ENCODE measurements around the gene CD58.

Gene CD58

GRCh38 chr1:116538544-116538943, 32.3 kb downstream of the CD58 start:
- no peak for DNase-seq (ENCODE audit: low read depth)

GRCh38 chr1:116537898-116538297, 32.9 kb downstream of the CD58 start:
- no peak for DNase-seq (ENCODE audit: low read depth)

- DNase-seq (ENCODE audit: low read depth): no peak
Observed at GRCh38 chr1:116537040-116537831, 33.6 kb downstream of the CD58 start.

GRCh38 chr1:116534014-116534739, 36.6 kb downstream of the CD58 start:
- no peak for DNase-seq (ENCODE audit: low read depth)

- no peak for DNase-seq (ENCODE audit: low read depth)
Observed at GRCh38 chr1:116533429-116533820, 37.4 kb downstream of the CD58 start.

- no peak for DNase-seq (ENCODE audit: low read depth)
Observed at GRCh38 chr1:116532671-116533428, 38.0 kb downstream of the CD58 start.

- no peak for DNase-seq (ENCODE audit: low read depth)
Observed at GRCh38 chr1:116531917-116532316, 38.9 kb downstream of the CD58 start.

GRCh38 chr1:116529681-116530080, 41.1 kb downstream of the CD58 start:
- DNase-seq (ENCODE audit: low read depth): no peak

GRCh38 chr1:116529199-116529631, 41.6 kb downstream of the CD58 start:
- DNase-seq (ENCODE audit: low read depth): no peak

GRCh38 chr1:116528329-116529083, 42.3 kb downstream of the CD58 start:
- DNase-seq (ENCODE audit: low read depth): no peak

- DNase-seq (ENCODE audit: low read depth): no peak
Observed at GRCh38 chr1:116525440-116525839, 45.4 kb downstream of the CD58 start.

GRCh38 chr1:116521186-116521585, 49.6 kb downstream of the CD58 start:
- DNase-seq (ENCODE audit: low read depth): no peak

- no peak for DNase-seq (ENCODE audit: low read depth)
Observed at GRCh38 chr1:116518400-116518799, 52.4 kb downstream of the CD58 start.

GRCh38 chr1:116516631-116517030, 54.2 kb downstream of the CD58 start:
- no peak for DNase-seq (ENCODE audit: low read depth)

GRCh38 chr1:116515702-116516101, 55.1 kb downstream of the CD58 start:
- DNase-seq (ENCODE audit: low read depth): no peak

- DNase-seq (ENCODE audit: low read depth): no peak
Observed at GRCh38 chr1:116514708-116515525, 55.9 kb downstream of the CD58 start.

- no peak for DNase-seq (ENCODE audit: low read depth)
Observed at GRCh38 chr1:116513956-116514355, 56.9 kb downstream of the CD58 start.

- DNase-seq (ENCODE audit: low read depth): no peak
Observed at GRCh38 chr1:116511459-116512019, 59.3 kb downstream of the CD58 start.

- DNase-seq (ENCODE audit: low read depth): no peak
Observed at GRCh38 chr1:116510361-116510760, 60.5 kb downstream of the CD58 start.
